Body of pancreas (tissue), 4 donors: ENCODE data around the gene KRTAP5-1.

Source experiments
- POLR2A ChIP-seq, 3 donors: fragments of 450-650 bp; IDR thresholded peaks; one replicate each; pipeline ENCODE4 v1.6.1; 2016; ENCODE audit warnings: antibody characterized with exemption in 3 of 3, mild to moderate bottlenecking in 2 of 3
- TF ChIP-seq, protein P1 (sequence below), 7 experiments: fragments of 450-650 bp in 4 of 7; fragments of 200-600 bp in 3 of 7; sonication (generic) in 3 of 7; IDR thresholded peaks; one replicate each; pipeline ENCODE4 v1.5.1; 2016 to 2019; ENCODE audit warnings: antibody characterized with exemption in 7 of 7

DNA sequence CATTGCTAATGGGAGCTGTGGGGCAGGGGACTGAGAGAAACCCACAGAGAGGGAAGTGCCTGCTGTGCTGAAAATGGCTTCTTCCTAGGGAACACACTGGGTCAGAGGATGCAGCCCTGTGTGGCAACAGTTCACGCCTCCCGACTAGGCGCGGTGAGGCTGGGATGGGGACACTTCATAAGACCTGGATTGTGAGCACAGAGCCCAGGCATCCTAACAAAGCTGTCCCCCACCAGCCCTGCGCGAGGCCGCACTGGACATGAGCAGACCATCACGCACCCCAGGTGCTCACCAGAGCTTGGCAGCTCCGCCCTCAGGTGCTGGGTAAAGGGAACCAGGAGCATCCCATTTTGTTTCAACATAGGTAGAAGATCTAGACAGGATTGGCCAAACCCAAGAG is 38.6 kb upstream of the KRTAP5-1 start:
- TF ChIP-seq, protein P1, sequence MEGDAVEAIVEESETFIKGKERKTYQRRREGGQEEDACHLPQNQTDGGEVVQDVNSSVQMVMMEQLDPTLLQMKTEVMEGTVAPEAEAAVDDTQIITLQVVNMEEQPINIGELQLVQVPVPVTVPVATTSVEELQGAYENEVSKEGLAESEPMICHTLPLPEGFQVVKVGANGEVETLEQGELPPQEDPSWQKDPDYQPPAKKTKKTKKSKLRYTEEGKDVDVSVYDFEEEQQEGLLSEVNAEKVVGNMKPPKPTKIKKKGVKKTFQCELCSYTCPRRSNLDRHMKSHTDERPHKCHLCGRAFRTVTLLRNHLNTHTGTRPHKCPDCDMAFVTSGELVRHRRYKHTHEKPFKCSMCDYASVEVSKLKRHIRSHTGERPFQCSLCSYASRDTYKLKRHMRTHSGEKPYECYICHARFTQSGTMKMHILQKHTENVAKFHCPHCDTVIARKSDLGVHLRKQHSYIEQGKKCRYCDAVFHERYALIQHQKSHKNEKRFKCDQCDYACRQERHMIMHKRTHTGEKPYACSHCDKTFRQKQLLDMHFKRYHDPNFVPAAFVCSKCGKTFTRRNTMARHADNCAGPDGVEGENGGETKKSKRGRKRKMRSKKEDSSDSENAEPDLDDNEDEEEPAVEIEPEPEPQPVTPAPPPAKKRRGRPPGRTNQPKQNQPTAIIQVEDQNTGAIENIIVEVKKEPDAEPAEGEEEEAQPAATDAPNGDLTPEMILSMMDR (IDR thresholded peaks at IDR 0.05): no peak
- no peak for TF ChIP-seq POLR2A (IDR thresholded peaks at IDR 0.05)
